Astrocyte (in vitro differentiated cells and primary cell): Measurements from ENCODE around the gene JAZF1. TPM values are rescaled to one million over a fixed set of nuclear protein-coding genes. Genes with fewer than 3 reads are reported as not detected.

Experiments used
- DNase-seq: peaks from one replicate; pipeline ENCODE4 v3.0.0-alpha.2; 2010; ENCODE audit warnings: low read depth
- FAIRE-seq: peaks from 2 replicates; lab custom pipeline; 2011; peaks lifted over from hg19 to GRCh38; lab: Jason Lieb, UNC
- H2AFZ ChIP-seq: 2 replicates; pipeline ENCODE4 v1.6.0; 2012; ENCODE audit warnings: low read depth, low read length, inconsistent platforms
- H3K27ac ChIP-seq: 2 replicates; pipeline ENCODE4 v1.5.1; 2011; ENCODE audit warnings: low read depth, low read length, inconsistent platforms
- H3K27me3 ChIP-seq: 2 replicates; pipeline ENCODE4 v1.6.0; 2011; ENCODE audit warnings: low read length, inconsistent platforms; ENCODE audit not compliant: insufficient read depth
- H3K36me3 ChIP-seq: 2 replicates; pipeline ENCODE4 v1.5.1; 2011; ENCODE audit warnings: low read length, inconsistent platforms; ENCODE audit not compliant: insufficient read depth
- H3K4me1 ChIP-seq: 2 replicates; pipeline ENCODE4 v1.5.1; 2011; ENCODE audit warnings: low read length, inconsistent platforms; ENCODE audit not compliant: insufficient read depth
- H3K4me2 ChIP-seq: 2 replicates; pipeline ENCODE4 v1.6.0; 2012; ENCODE audit warnings: low read length, inconsistent platforms
- H3K4me3 ChIP-seq: 2 replicates; pipeline ENCODE4 v1.5.1; 2011; ENCODE audit warnings: low read depth, mild to moderate bottlenecking, low read length, inconsistent platforms; ENCODE audit not compliant: insufficient read depth
- H3K79me2 ChIP-seq: 2 replicates; pipeline ENCODE4 v1.6.0; 2012; ENCODE audit warnings: mild to moderate bottlenecking, low read length, inconsistent platforms; ENCODE audit not compliant: insufficient read depth
- H3K9ac ChIP-seq: 2 replicates; pipeline ENCODE4 v1.6.0; 2012; ENCODE audit warnings: mild to moderate bottlenecking, low read length, inconsistent platforms
- H3K9me3 ChIP-seq: 2 replicates; pipeline ENCODE4 v1.5.1; 2012; ENCODE audit warnings: low read depth, mild to moderate bottlenecking, low read length, inconsistent platforms; ENCODE audit not compliant: insufficient read depth
- H4K20me1 ChIP-seq: 2 replicates; pipeline ENCODE4 v1.6.0; 2012; ENCODE audit warnings: low read length, inconsistent platforms; ENCODE audit not compliant: insufficient read depth
- H3K27ac Mint-ChIP-seq: one replicate; pipeline ENCODE4 v1.8.0; 2021; ENCODE audit warnings: mild to moderate bottlenecking, mixed read lengths; ENCODE audit not compliant: unreplicated experiment
- H3K27me3 Mint-ChIP-seq: one replicate; pipeline ENCODE4 v1.8.0; 2021; ENCODE audit warnings: low read depth, mixed read lengths; ENCODE audit not compliant: unreplicated experiment
- H3K36me3 Mint-ChIP-seq: one replicate; pipeline ENCODE4 v1.8.0; 2021; ENCODE audit warnings: low read depth, mixed read lengths; ENCODE audit not compliant: unreplicated experiment
- H3K4me1 Mint-ChIP-seq: one replicate; pipeline ENCODE4 v1.8.0; 2021; ENCODE audit warnings: low read depth, mixed read lengths; ENCODE audit not compliant: unreplicated experiment
- H3K4me3 Mint-ChIP-seq: one replicate; pipeline ENCODE4 v1.8.0; 2021; ENCODE audit warnings: mild to moderate bottlenecking, moderate library complexity, mixed read lengths; ENCODE audit not compliant: unreplicated experiment
- H3K9me3 Mint-ChIP-seq: one replicate; pipeline ENCODE4 v1.8.0; 2021; ENCODE audit warnings: mild to moderate bottlenecking, mixed read lengths; ENCODE audit not compliant: unreplicated experiment
- EZH2 ChIP-seq: IDR thresholded peaks from 2 replicates; pipeline ENCODE4 v1.6.1; 2012; ENCODE audit warnings: mild to moderate bottlenecking, low read length, inconsistent platforms; ENCODE audit not compliant: insufficient read depth
- total RNA-seq: library from RNA; stranded (reverse); gene quantifications from 2 replicates; pipeline ENCODE4 v1.2.1, GENCODE V29; 2021
- TF ChIP-seq, protein P1 (sequence below): IDR thresholded peaks from 2 replicates; pipeline ENCODE4 v1.5.1; 2011; ENCODE audit warnings: low read depth, mild to moderate bottlenecking, inconsistent platforms, low read length, moderate library complexity; ENCODE audit not compliant: insufficient read depth

The JAZF1 gene
- total RNA-seq, 1 donor from 2014 or later = 20.1 TPM

DNA sequence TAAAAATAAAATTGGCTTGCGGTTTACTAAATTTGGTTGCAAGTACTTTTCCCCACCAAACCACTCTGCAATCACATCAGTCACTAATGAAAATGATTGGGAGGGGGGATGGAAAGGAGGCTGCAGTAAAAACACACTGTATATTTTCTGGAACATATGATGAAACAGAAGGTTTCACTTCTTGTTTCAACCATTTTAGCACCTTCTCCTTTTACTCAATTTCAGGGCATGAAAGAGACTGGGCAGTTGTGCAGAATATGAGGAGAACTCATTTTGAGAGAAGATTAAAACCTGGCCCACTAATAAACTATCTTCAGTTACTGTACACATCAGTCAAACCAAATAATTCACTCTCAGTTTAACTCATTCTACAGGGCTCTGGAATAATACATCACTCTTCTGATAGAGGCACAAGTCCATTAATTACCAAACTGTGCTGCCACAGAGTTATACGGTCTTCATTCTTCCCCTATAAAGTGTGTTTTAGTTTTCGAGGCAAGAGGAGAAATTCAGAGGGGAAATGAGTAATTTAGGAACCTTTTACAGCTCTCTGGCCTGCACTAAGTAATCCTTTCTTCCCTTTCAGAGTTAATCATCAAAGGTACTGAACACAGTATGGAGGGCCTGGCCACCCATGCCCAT is 25.5 kb downstream of the JAZF1 start:
- H3K4me3 Mint-ChIP-seq = peak overlapping the region; percentile 1
- no peaks in the 10 kb centered on the region for H3K36me3 ChIP-seq
- peaks cover 36% of the 10 kb centered on the region for H3K4me1 Mint-ChIP-seq
- H3K27ac ChIP-seq = no peak overlapping the region
- peaks cover 30% of the 10 kb centered on the region for H3K79me2 ChIP-seq
- H3K27me3 Mint-ChIP-seq = no peaks in the 10 kb centered on the region
- H3K9ac ChIP-seq = no peak overlapping the region
- peaks cover 6% of the 10 kb centered on the region for H3K36me3 Mint-ChIP-seq
- H4K20me1 ChIP-seq = no peaks in the 10 kb centered on the region
- no peak overlapping the region for H3K4me3 ChIP-seq
- no peaks in the 10 kb centered on the region for H3K27me3 ChIP-seq
- H3K9me3 ChIP-seq = no peaks in the 10 kb centered on the region
- H3K4me1 ChIP-seq = peaks cover 26% of the 10 kb centered on the region
- TF ChIP-seq EZH2 = no peak
- TF ChIP-seq, protein P1, sequence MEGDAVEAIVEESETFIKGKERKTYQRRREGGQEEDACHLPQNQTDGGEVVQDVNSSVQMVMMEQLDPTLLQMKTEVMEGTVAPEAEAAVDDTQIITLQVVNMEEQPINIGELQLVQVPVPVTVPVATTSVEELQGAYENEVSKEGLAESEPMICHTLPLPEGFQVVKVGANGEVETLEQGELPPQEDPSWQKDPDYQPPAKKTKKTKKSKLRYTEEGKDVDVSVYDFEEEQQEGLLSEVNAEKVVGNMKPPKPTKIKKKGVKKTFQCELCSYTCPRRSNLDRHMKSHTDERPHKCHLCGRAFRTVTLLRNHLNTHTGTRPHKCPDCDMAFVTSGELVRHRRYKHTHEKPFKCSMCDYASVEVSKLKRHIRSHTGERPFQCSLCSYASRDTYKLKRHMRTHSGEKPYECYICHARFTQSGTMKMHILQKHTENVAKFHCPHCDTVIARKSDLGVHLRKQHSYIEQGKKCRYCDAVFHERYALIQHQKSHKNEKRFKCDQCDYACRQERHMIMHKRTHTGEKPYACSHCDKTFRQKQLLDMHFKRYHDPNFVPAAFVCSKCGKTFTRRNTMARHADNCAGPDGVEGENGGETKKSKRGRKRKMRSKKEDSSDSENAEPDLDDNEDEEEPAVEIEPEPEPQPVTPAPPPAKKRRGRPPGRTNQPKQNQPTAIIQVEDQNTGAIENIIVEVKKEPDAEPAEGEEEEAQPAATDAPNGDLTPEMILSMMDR = no peak
- H3K27ac Mint-ChIP-seq = no peak overlapping the region
- peaks cover 2% of the 10 kb centered on the region for H3K9me3 Mint-ChIP-seq
- FAIRE-seq (no peak), DNase-seq (no peak)
- H2AFZ ChIP-seq = no peak overlapping the region
- peak overlapping the region; percentile 26 for H3K4me2 ChIP-seq

DNA sequence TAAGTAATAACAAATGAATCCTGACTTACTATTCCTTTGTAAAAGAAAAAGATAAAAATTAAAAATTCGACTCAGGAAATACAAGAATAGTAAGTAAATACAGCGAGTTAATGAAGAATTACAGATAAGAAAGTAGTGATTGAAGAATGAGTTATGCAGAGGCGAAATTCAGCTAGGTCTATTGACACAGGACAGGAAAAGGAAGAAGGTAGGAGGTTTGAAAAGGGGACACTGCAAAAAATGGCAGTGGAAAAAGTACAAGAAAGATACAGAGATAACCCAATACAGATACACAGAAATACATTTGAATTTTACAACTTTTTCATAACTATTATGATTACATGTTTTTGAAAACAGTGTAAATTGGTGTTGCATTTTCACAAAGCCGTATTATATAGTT is 28.0 kb downstream of the JAZF1 start:
- peak overlapping the region; percentile 69 for H3K4me2 ChIP-seq
- H3K27ac ChIP-seq = peak overlapping the region; percentile 56
- no peaks in the 10 kb centered on the region for H4K20me1 ChIP-seq
- H3K27ac Mint-ChIP-seq = no peak overlapping the region
- no peaks in the 10 kb centered on the region for H3K36me3 ChIP-seq
- no peak overlapping the region for H3K4me3 ChIP-seq
- TF ChIP-seq, protein P1 = no peak
- TF ChIP-seq EZH2 = no peak
- H3K9ac ChIP-seq = no peak overlapping the region
- no peaks in the 10 kb centered on the region for H3K9me3 ChIP-seq
- H3K36me3 Mint-ChIP-seq = peaks cover 3% of the 10 kb centered on the region
- H2AFZ ChIP-seq = no peak overlapping the region
- H3K4me1 Mint-ChIP-seq = peaks cover 34% of the 10 kb centered on the region
- H3K9me3 Mint-ChIP-seq = no peaks in the 10 kb centered on the region
- DNase-seq (no peak), FAIRE-seq (no peak)
- no peaks in the 10 kb centered on the region for H3K27me3 ChIP-seq
- H3K79me2 ChIP-seq = peaks cover 30% of the 10 kb centered on the region
- peaks cover 29% of the 10 kb centered on the region for H3K4me1 ChIP-seq
- no peaks in the 10 kb centered on the region for H3K27me3 Mint-ChIP-seq
- no peak overlapping the region for H3K4me3 Mint-ChIP-seq

DNA sequence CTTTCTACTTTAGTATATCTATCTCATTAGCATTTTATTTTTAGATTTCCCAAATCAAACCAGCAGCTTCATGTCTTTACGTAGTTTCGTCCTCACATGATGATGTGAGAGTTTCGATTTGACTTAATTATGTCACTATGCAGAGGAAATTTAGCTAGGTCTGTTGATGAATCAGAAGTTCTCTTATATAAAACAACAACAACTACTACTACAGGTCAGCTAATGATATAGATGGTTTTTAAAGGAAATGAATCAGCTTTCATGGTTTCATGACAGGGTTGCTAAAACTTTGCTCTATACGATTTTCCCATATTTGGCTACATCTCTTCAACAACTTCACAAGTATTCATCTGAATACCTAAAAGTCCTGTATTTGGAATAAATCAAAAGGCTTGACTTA is 28.6 kb downstream of the JAZF1 start:
- Histone ChIP-seq H2AFZ (no peak overlapping the region), H3K27ac (peak overlapping the region; percentile 56), H3K36me3 (no peaks in the 10 kb centered on the region), H3K9me3 (no peaks in the 10 kb centered on the region), H3K27me3 (no peaks in the 10 kb centered on the region), H3K4me2 (peak overlapping the region; percentile 69), H4K20me1 (no peaks in the 10 kb centered on the region), H3K4me1 (peaks cover 26% of the 10 kb centered on the region), H3K4me3 (peak overlapping the region; percentile 4), H3K9ac (peak overlapping the region; percentile 18), H3K79me2 (peaks cover 27% of the 10 kb centered on the region)
- Mint-ChIP-seq H3K27ac (no peak overlapping the region), H3K36me3 (peaks cover 3% of the 10 kb centered on the region), H3K9me3 (no peaks in the 10 kb centered on the region), H3K27me3 (no peaks in the 10 kb centered on the region), H3K4me1 (peaks cover 29% of the 10 kb centered on the region), H3K4me3 (no peak overlapping the region)
- TF ChIP-seq, protein P1 = no peak
- no peak for TF ChIP-seq EZH2
- DNase-seq (peak; percentile 74), FAIRE-seq (peak; percentile 70)
